ENCODE data around the gene CLSTN2. TPM values are rescaled to one million over a fixed set of nuclear protein-coding genes. Genes with fewer than 3 reads are reported as not detected.

Gene CLSTN2
- total and polyA plus RNA-seq, 2 of the 13 experiments (the other 11 are each of a cell fraction or from before 2014, with no cell fraction given), result not detected

DNA sequence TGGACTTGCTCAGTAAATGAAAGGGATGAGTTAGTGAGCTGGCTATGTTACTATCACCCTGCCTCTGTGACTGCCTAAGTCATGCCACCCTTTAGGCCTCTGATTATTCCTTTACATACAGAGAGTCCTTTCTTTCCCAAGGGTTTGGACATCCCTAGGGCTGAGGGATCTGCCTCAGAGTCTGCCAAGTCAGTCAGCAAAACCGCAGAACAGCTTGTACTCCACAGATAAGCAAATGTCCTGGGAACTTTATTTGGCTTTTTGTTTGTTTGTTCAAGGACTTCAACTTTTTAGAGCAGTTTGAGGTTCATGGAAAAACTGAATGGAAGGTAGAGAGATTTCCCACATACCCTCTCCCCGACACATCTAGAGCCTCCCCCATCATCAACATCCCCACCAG lies 660.3 kb downstream of the CLSTN2 start:
- Histone ChIP-seq H3K9ac (ENCODE audit: insufficient read depth, low read depth, low read length) (no peak overlapping the region), H3K79me2 (ENCODE audit: insufficient read depth, low read length) (no peaks in the 10 kb centered on the region), H4K20me1 (ENCODE audit: insufficient read depth, low read length) (no peaks in the 10 kb centered on the region), H3K27me3 (ENCODE audit: control insufficient read depth in 1 of 2, insufficient read depth in 2 of 2, low read length in 2 of 2) (no peaks in the 10 kb centered on the region; a peak in 1 of 5 replicates), H3K4me1 (ENCODE audit: insufficient read depth, low read length) (no peaks in the 10 kb centered on the region), H3K27ac (ENCODE audit: extremely low read length, insufficient read depth, low read length) (no peak overlapping the region), H3K36me3 (replicated peaks in 1 of 2; ENCODE audit: control insufficient read depth in 1 of 2, insufficient read depth in 2 of 2, low read length in 2 of 2) (no peaks in the 10 kb centered on the region), H3K4me3 (replicated peaks in 1 of 3; ENCODE audit: insufficient read depth in 1 of 3, low read depth in 2 of 3, low read length in 3 of 3) (no peak overlapping the region), H2AFZ (ENCODE audit: low read length) (no peak overlapping the region), H3K4me2 (ENCODE audit: low read depth, low read length) (no peak overlapping the region), H3K9me3 (ENCODE audit: low read length) (no peaks in the 10 kb centered on the region)
- DNase-seq (ENCODE audit: low spot score) (no peak), ATAC-seq (no peak), FAIRE-seq (no peak)
- no TSS peak for BruUV-seq (replicated peaks)
- no peak for TF ChIP-seq SIN3B (IDR thresholded peaks at IDR 0.05; ENCODE audit: low read length)
- TF ChIP-seq ZNF224 (CRISPR knock-in tag; IDR thresholded peaks at IDR 0.05), result no peak
- TF ChIP-seq ZBTB25 (CRISPR knock-in tag; IDR thresholded peaks at IDR 0.05), result no peak
- no peak for TF ChIP-seq HOXA3 (CRISPR knock-in tag; IDR thresholded peaks at IDR 0.05)
- TF ChIP-seq ZNF746 (CRISPR knock-in tag; IDR thresholded peaks at IDR 0.05), result no peak
- no peak for TF ChIP-seq RBFOX2 (IDR thresholded peaks at IDR 0.05; ENCODE audit: low read depth, low read length)
- TF ChIP-seq, protein P1, sequence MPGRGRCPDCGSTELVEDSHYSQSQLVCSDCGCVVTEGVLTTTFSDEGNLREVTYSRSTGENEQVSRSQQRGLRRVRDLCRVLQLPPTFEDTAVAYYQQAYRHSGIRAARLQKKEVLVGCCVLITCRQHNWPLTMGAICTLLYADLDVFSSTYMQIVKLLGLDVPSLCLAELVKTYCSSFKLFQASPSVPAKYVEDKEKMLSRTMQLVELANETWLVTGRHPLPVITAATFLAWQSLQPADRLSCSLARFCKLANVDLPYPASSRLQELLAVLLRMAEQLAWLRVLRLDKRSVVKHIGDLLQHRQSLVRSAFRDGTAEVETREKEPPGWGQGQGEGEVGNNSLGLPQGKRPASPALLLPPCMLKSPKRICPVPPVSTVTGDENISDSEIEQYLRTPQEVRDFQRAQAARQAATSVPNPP (CRISPR knock-in tag; IDR thresholded peaks at IDR 0.05), result no peak
- TF ChIP-seq ZMYM2 (CRISPR knock-in tag; IDR thresholded peaks at IDR 0.05), result no peak
- no peak for TF ChIP-seq ZFP90 (CRISPR knock-in tag; IDR thresholded peaks at IDR 0.05; ENCODE audit: borderline replicate concordance)
- no peak for TF ChIP-seq JDP2 (CRISPR knock-in tag; IDR thresholded peaks at IDR 0.05; ENCODE audit: borderline replicate concordance)
- no peak for TF ChIP-seq SSRP1 (CRISPR knock-in tag; IDR thresholded peaks at IDR 0.05)
- TF ChIP-seq POLR2G (IDR thresholded peaks at IDR 0.05; ENCODE audit: low read depth, low read length), result no peak
- TF ChIP-seq MTA3 (CRISPR knock-in tag; IDR thresholded peaks at IDR 0.05), result no peak
- ChIA-PET CTCF (ENCODE audit: low intra/inter-chr PET ratio, low total read pairs) (no interaction called here), POLR2A (no interaction called here)
- intact Hi-C loops (cut with micrococcal nuclease; ENCODE audit: unreplicated experiment), result no loop called here
- in situ Hi-C loops (cut with HindIII; ENCODE audit: extremely low pct_ligation_motif_present, low pct_unique_long_range_greater_than_20kb), result no loop called here
- WGBS (ENCODE audit: low lambda C conversion rate), result 12% methylated on average over 2 of the region's 2 CpGs
